ENCODE data around the gene ZNF474. TPM values are rescaled to one million over a fixed set of nuclear protein-coding genes. Genes with fewer than 3 reads are reported as not detected.

ZNF474 gene
- total RNA-seq, 1 experiment from 2014 or later, result 0.36 TPM

GRCh38 chr5:122179701-122180100 lies 50.4 kb downstream of the ZNF474 start:
- Histone ChIP-seq H3K4me3 (ENCODE audit: low read length) (no peak overlapping the region), H3F3A (ENCODE audit: low read length, unreplicated experiment) (peaks cover 3% of the 10 kb centered on the region), H3K9ac (ENCODE audit: low read length) (no peak overlapping the region), H2AFZ (ENCODE audit: low read length) (no peak overlapping the region), H3K4me2 (ENCODE audit: low read length) (no peak overlapping the region), H3K4me1 (ENCODE audit: insufficient read depth, low read length) (peaks cover 40% of the 10 kb centered on the region), H3K27me3 (ENCODE audit: low read length) (no peaks in the 10 kb centered on the region), H3K79me2 (ENCODE audit: low read length) (no peaks in the 10 kb centered on the region), H3K9me2 (replicated peaks; ENCODE audit: low read length) (no peaks in the 10 kb centered on the region), H3K27ac (ENCODE audit: low read length) (no peak overlapping the region), H3K36me3 (ENCODE audit: low read depth, low read length) (no peaks in the 10 kb centered on the region), H3K9me3 (ENCODE audit: low read length) (no peaks in the 10 kb centered on the region), H4K20me1 (ENCODE audit: low read length) (no peaks in the 10 kb centered on the region)
- ATAC-seq (no peak), DNase-seq (no peak)
- intact Hi-C loops (cut with micrococcal nuclease), result no loop called here
- ChIA-PET POLR2A (ENCODE audit: unreplicated experiment) (no interaction called here), CTCF (no interaction called here)
- no peak for TF ChIP-seq CTCF (conservative IDR thresholded peaks at IDR 0.05; ENCODE audit: low read depth, low read length)
- no peak for TF ChIP-seq EZH2phosphoT487 (IDR thresholded peaks at IDR 0.05; ENCODE audit: borderline replicate concordance, low read length)
- TF ChIP-seq EZH2 (IDR thresholded peaks at IDR 0.05; ENCODE audit: low read length, unreplicated experiment), result no peak
- BruUV-seq (replicated peaks), result no TSS peak

GRCh38 chr5:122180146-122180712 lies 50.9 kb downstream of the ZNF474 start:
- H3K4me2 ChIP-seq (ENCODE audit: low read length), result no peak overlapping the region
- TF ChIP-seq EZH2 (IDR thresholded peaks at IDR 0.05; ENCODE audit: low read length, unreplicated experiment), result no peak
- TF ChIP-seq EZH2phosphoT487 (IDR thresholded peaks at IDR 0.05; ENCODE audit: borderline replicate concordance, low read length), result no peak
- TF ChIP-seq CTCF (conservative IDR thresholded peaks at IDR 0.05; ENCODE audit: low read depth, low read length), result no peak
- peak overlapping the region; percentile 70; the same call in 1 of the 2 replicates for H3K27ac ChIP-seq (ENCODE audit: low read length)
- ATAC-seq (no peak), DNase-seq (no peak)
- no peaks in the 10 kb centered on the region for H3K9me2 ChIP-seq (replicated peaks; ENCODE audit: low read length)
- no peaks in the 10 kb centered on the region for H4K20me1 ChIP-seq (ENCODE audit: low read length)
- intact Hi-C loops (cut with micrococcal nuclease), result no loop called here
- no peak overlapping the region for H2AFZ ChIP-seq (ENCODE audit: low read length)
- BruUV-seq (replicated peaks), result no TSS peak
- CTCF ChIA-PET, result no interaction called here
- no peaks in the 10 kb centered on the region for H3K79me2 ChIP-seq (ENCODE audit: low read length)
- no peaks in the 10 kb centered on the region for H3K27me3 ChIP-seq (ENCODE audit: low read length)
- peaks cover 3% of the 10 kb centered on the region for H3F3A ChIP-seq (ENCODE audit: low read length, unreplicated experiment)
- peaks cover 40% of the 10 kb centered on the region for H3K4me1 ChIP-seq (ENCODE audit: insufficient read depth, low read length)
- no peak overlapping the region for H3K9ac ChIP-seq (ENCODE audit: low read length)
- no peaks in the 10 kb centered on the region for H3K9me3 ChIP-seq (ENCODE audit: low read length)
- H3K36me3 ChIP-seq (ENCODE audit: low read depth, low read length), result no peaks in the 10 kb centered on the region
- POLR2A ChIA-PET (ENCODE audit: unreplicated experiment), result no interaction called here
- no peak overlapping the region for H3K4me3 ChIP-seq (ENCODE audit: low read length)

GRCh38 chr5:122180863-122181548 lies 51.7 kb downstream of the ZNF474 start:
- ChIA-PET POLR2A (ENCODE audit: unreplicated experiment) (no interaction called here), CTCF (no interaction called here)
- Histone ChIP-seq H3K27me3 (ENCODE audit: low read length) (no peaks in the 10 kb centered on the region), H3K4me1 (ENCODE audit: insufficient read depth, low read length) (peaks cover 40% of the 10 kb centered on the region), H3K4me3 (ENCODE audit: low read length) (peak overlapping the region; percentile 23; the same call in 1 of the 2 replicates), H3K79me2 (ENCODE audit: low read length) (no peaks in the 10 kb centered on the region), H3K9me3 (ENCODE audit: low read length) (no peaks in the 10 kb centered on the region), H3K9ac (ENCODE audit: low read length) (peak overlapping the region; percentile 22; the same call in 1 of the 2 replicates), H3K4me2 (ENCODE audit: low read length) (peak overlapping the region; percentile 76), H2AFZ (ENCODE audit: low read length) (peak overlapping the region; percentile 85; the same call in 1 of the 2 replicates), H3F3A (ENCODE audit: low read length, unreplicated experiment) (peaks cover 3% of the 10 kb centered on the region), H3K27ac (ENCODE audit: low read length) (peak overlapping the region; percentile 70), H3K36me3 (ENCODE audit: low read depth, low read length) (no peaks in the 10 kb centered on the region), H3K9me2 (replicated peaks; ENCODE audit: low read length) (no peaks in the 10 kb centered on the region), H4K20me1 (ENCODE audit: low read length) (no peaks in the 10 kb centered on the region)
- ATAC-seq, result no peak; the same call in 1 of the 2 replicates
- intact Hi-C loops (cut with micrococcal nuclease), result no loop called here
- no peak for TF ChIP-seq CTCF (conservative IDR thresholded peaks at IDR 0.05; ENCODE audit: low read depth, low read length)
- BruUV-seq (replicated peaks), result no TSS peak
- DNase-seq, result peak; percentile 72

Data from PC-3 (cell line).